C1 segment of cervical spinal cord (tissue), 14 donors: ENCODE data around the gene MDC1.
"Not testable (repeated sequence)": the region's sequence is repeated elsewhere in the genome, so short reads cannot be mapped to it uniquely, and the experiment has no call there.

Source experiments
- DNase-seq, 14 donors: peaks; one replicate each; lab custom pipeline; 2025; lab: John Stamatoyannopoulos, UW

The MDC1 gene

DNA sequence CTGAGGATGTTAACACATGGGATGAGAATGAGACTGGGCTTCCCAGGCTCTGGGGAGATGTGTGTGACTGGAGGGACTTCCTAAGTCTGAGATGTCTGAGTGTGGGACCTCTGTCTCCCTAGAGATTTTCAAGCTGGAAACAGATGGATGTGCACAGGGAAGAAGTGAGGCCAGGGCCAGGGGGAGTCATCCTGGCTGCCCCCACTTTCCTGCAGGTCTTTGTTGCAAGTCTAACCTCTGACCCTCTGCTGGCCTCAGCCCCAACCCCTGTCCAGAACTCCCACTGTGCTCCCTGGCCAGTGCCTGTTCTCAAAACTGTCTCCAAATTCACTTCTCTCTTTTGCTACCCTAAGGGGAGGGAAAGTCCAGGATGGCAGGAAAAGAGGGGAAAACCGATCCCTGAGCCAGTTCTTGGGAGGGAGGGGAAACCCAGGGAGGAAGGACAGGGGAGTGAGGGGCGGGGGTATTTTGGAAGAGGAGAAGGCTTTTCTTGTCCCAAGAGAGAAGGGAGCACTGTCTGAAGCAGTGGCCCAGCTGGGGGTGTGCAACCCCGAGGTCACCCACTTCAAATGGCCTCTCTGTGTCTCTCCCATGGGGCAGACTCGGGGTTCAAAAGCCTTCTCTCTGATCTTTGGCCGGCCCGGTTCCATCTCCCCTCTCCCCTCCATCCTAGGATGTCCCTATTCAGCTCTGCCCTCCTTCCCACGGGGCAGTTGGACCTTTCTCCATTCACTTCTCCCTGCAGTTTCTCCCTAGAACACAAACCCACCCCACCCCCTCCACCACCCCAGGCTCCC is 33.7 kb downstream of the MDC1 start:
- peak in 2 of 14 donors; percentile 18 to 25 for DNase-seq

DNA sequence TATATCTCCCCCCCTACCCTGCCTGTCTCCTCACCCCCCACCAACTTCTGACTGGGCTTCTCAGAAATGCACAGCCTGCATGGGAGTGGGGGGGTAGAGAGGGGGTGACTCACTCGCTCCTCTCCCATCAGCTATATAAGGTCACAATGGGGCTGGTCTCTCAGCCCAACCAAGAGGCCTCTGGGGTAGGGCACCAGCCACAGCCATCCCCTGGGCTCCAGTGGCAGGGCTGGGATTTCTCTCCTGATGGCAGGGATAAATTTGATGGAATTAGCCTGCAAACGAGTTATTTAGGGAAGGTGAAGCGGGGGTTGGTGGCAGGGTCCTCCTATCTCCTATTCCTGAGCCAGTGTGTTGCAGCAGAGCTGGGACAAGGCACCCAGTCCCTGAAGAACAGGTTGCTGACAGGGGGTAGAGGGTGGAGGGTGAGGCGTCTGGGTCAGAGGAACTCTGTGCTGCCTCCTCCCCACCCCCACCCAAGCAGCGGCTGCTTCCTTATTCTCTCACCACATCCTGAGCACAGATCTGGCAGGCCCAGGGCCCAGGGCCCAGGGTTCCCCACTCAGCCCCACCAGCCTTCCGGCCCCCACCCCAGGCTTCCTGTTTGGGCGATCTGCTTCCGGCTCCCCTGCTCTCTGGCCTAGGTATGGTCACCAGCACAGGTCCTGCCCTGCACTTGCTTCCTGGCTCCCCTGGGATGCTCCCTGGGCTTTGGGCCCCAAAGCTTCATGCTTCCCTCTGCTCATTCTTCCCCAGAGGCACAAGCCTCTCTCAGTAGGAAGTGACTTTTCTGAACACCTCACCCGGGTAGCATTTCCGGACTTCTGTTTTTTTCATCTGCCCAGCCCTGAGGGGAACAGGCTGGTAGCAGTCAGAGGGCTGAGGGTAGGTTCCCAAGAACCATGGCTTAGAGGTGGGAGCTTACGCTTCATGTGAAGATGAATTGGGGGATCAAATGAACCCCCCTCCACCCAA is 34.7 kb downstream of the MDC1 start:
- DNase-seq: peak in 10 of 14 donors; percentile 33 to 78 (median 48)

DNA sequence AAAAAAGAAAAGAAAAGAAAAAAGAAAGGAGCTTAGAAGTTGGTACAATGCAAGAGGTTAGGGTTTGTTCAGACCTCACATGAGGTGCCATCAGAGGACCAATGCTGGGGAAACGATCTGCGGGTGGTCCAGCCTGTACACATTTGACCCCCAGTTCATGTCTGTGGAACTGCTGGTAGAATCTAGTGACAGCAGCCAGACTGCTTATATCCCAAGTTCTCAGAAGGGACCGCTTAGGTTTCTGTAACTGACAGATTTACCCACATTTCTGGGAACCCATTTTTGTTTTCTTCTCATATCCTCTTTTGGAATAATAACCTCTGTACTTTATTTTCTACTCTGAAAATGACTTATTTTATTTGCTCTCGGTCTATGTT is 35.3 kb downstream of the MDC1 start:
- DNase-seq: no peak

DNA sequence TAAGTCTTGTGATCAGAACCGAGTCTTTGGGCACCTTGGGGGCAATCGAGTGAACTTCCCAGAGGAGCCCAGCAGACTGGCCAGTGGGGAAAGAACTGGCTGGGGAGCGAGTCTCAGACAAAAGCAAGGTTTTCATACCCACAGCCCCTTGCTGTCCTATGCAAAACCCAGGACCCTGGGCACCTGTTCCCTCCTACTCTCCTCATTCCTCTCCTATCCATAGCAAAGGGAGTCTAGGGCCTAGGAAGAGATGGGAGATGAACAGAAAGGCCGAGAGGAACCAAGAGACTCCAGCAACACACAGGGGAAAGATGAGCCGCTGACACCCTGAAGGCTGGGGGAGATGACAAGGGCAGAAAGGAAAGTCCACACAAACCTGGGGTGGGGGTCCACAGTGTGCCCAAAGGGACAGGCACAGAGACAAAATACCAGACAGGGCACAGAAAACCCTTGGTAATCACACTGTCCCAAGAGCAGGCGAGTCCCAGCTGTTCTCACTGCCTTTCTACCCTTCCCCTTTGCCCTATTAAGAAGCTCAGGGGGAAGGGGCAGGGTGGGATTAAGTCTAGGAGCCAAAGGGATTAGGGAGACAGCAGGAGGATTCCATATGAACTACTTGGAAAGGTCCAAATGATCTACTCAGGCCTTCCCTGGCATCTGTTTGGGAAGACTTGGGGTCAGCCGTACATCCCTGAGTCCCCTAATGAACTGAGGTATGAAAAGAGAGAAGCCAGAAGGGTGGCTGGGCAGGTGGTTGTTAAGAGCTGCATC is 37.1 kb downstream of the MDC1 start:
- DNase-seq: no peak

DNA sequence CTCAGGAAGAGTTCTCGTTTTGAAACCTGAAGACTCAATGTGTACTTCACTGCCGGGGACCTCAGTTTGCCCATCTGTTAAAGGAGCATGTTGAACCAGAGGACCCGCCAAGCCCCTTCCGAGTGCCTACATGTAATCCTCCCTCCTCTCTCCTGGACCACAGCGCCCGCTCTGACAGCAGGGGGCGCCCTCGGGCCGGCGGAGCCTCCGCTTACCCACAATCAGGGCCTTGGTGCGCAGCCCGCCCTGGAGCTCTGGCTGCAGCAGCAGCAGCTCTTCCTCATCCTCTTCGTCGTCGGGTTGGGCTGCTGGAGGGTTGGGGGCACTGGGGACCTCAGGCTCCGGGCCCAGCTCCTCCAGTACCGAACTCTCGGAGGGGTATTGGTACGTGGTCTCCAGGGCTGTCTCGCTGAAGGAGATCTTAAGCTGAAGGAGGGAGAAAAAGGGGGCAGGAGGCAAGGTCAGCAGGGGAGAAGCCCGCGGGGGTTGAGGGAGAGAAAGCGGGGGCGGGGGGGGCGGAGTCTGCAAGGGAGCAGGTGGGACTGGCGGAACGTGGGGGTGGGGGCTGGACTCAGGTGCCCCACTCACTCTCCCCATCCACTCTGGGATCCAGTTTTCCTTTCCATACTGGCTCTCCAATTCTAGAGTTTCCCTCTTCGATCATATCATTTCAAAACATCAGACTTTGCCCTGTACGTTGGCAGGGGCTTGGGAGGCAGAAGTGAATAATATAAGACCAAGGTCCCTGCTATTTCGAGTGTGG is 37.9 kb downstream of the MDC1 start:
- DNase-seq: peak in 13 of 14 donors; percentile 22 to 87 (median 72)

DNA sequence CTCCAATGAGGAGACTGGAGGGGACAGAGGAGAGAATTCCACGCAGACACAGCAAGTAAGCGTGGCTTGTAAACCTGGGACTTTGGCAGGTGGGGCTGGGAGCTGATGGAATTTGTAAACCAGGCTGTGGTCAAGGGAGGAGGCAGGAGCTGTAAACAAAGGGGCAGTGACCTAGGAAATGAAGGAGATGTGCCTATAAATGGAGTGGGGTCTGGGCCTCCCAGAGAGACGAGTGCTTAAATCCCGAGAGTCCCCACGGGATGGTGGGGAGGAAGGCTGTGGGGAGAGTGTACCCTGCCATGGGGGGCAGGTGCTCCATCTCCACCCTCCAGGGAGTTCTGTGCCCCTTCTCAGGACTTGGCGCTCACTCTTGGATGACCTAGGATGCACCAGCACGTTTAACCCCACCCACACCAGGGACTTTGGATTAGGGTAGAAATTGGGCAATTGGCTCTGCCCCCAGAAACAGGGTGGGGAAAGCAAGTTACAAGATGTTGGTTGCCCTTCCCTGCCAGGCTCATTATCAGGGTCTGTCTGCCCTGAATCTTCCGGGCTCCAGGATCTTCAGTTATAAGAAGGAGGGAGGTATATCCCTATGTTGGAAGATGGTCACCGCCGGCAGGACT is 40.3 kb downstream of the MDC1 start:
- no peak for DNase-seq

DNA sequence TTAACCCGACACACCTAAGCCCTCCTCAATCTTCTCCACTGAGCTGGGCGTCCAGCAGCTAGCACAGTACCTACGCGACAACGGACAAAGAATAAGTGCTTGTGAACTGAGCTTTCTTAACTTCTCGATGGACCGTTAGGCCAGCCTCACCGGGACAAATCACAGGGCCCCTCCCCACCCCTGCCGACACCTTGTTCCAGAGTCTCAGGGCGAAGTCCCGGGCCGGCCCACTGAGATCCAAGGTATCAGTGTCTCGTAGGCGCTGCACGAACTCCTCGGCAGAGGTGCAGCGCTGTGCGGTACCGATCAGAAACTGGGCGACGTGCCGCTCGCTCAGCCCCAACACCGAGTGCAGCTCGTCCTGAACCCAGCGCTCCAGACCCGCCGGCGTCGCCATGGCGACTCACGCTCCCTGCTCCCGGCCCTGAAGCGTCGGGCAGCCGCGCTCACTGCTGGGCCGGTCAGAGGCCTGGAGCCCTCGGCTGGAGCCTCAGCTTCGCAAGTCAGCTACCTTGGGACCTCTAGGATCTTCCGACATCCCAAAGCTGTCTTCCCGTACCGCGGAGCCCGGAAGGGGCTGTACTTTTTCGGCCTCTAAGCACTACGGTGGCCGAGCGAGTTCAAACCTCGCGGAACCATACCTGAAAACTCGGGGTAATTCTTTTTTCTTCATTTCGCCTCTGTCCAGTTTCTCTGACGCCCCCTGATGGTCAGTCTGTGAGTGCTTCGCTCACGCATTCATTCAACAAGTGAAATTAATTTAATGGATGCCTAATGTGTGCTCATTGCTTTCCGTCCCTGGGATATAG is 44.4 kb downstream of the MDC1 start, which contains the start of gene DHX16:
DHX16 (minus strand) TSS at position 562 of the 809 bp plus-strand sequence; CDS start at position 397, 165 bp downstream.
- DNase-seq: peak; percentile 24 to 93 (median 82)

DNA sequence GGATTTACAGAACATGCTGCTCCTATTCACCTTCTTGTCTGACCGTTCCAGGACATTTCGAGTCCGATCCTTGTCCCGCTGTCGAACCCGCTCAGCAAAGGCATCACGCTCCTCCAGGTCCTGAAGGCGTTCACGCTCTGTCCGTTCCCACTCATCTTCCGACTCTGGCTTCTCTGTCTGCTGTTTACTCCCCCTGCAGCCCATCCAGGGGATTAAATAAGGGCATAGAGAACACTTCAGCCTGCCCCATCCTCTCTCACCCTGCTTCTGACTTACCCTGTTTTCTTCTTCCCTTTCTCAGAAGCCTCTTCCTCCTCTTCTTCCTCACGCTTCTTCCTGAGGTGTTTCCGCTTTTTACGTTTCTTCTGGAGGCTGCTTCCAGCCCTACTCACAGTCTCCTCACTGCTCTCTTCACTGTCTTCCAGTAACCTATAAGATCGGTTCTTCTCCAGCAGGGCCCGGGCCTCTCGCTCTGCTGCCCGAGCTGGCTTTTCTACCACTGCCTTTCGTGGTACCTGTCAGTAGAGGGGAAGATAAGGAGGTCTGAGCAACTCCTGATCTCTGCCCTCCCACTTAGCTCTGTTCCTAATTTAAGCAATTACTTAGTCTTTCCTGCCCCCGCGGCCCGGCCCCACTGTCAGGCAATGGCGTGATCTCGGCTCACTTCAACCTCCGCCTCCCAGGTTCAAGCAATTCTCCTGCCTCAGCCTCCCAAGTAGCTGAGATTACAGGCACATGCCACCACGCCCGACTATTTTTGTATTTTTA is 46.1 kb downstream of the MDC1 start:
- no peak for DNase-seq

DNA sequence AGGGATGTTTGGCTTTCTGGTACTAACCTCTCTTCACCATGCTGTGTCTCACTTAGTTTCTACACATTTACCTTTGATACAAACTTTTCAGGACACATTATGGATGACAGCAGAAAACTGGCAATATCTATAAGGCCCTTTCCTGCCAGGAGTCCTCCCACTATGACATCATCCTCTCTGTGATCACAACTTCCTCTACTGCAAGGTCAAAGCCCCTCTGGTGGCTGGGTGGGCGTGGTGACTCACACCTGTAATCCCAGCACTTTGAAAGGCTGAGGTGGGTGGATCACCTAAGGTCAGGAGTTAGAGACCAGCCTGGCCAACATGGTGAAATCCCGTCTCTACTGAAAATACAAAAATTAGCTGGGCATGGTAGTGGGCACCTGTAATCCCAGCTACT is 50.8 kb downstream of the MDC1 start:
- DNase-seq: not testable (repeated sequence)

DNA sequence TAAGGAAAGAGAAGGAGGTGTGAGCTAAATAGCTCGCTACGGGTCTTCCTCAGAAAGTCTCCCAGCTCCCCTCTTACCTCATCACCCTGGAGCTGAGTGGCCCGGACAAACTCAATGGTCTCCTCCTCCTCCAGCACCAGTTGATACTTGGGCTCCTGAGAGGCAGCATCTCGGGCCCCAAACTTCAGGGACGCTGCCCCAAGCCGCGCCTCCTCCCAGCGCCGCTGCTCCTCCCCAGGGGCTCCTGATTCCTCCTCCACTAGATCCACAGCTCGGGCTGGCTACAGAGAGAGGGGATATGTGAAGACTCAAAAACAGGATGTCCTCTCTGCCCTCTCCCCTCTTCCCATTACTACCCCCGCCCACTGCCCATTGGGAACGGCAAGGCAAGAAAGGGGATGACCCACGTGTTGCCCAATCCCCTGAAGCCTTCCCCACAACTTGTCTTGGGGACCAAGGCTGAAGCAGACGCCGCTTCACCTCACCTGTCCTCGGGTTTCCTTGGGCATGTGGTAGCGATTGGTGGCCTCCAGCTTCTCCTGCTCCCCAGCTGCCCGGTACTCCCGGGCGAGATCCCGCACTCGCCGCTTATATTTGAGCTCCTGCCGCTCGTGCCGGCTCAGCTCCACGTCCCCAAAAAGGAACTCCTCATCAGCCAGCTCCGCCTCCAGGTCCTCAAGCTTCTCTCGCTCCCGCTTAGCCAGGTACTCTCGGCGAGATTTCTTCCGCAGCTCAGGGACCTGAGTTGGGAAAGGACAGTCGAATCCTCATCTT is 51.9 kb downstream of the MDC1 start:
- no peak for DNase-seq

DNA sequence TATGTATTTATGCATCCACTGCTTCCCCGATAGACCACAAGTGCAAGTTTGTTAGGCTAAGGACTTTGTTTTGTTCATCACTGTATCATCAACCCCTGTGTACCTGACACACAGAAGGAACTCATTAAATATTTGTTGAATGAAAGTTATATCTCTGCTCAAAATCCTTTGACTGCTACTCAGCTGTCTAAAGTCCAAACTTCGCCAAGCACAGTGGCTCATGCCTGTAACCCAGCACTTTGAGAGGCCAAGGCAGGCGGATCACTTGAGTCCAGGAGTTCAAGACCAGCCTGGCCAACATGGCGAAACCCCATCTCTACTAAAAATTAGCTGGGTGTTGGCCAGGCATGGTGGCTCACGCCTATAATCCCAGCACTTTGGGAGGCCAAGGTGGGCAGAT is 59.2 kb downstream of the MDC1 start:
- not testable (repeated sequence) for DNase-seq

DNA sequence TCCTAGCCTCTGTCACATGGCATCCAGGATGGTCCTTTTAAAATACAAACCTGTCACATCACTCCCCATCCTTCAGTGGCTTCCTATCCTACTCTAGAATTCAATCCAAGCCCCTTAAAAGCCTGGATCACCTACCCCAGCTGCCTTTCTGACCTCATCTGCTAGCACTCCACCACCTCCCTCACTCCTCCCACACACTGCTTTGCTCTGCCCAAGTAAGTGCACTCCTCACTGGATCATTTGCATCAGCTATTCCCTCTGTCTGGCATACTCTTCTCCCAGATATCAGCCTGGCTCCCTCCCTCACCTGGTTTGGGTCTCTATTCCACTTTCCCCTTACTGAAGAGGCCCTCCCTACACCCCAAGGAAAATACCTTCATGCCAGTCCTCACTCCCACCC is 59.6 kb downstream of the MDC1 start:
- DNase-seq: no peak

DNA sequence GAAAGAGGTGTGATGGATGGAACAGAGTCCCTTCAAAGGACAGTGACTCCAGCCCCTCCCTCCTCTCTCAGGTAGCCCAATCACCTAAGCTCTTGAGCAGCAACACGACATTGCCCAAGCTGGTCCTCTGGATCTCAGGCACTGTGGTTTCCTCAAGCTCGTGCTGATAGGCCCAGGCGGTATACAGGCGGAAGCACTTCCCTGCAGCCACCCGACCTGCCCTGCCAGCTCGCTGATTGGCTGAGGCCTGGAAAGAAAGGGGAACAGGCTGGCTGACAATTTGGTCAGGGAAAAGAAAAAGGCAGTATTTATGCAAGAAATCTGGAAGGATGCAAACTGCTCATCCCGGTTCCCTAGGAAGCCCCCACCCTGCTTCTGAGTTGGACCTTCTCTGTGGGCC is 60.6 kb downstream of the MDC1 start:
- peak in 2 of 14 donors; percentile 4 to 5 for DNase-seq

DNA sequence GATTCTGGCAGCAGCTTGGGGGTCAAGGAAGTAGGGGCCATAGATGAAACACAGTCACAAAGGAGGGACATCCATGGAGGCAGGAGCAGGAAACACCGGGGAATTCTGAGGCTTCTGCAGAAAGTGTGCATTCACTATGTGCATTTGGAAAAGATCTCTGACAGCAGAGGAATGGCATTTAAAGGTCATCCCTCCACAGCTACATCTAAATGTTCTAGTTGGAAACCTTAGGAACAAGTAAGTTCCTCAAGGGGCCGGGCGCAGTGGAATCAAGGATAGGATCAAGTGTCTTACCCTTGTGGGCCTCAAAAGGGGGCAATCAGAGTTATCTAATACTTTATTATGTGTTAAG is 61.4 kb downstream of the MDC1 start:
- no peak for DNase-seq

DNA sequence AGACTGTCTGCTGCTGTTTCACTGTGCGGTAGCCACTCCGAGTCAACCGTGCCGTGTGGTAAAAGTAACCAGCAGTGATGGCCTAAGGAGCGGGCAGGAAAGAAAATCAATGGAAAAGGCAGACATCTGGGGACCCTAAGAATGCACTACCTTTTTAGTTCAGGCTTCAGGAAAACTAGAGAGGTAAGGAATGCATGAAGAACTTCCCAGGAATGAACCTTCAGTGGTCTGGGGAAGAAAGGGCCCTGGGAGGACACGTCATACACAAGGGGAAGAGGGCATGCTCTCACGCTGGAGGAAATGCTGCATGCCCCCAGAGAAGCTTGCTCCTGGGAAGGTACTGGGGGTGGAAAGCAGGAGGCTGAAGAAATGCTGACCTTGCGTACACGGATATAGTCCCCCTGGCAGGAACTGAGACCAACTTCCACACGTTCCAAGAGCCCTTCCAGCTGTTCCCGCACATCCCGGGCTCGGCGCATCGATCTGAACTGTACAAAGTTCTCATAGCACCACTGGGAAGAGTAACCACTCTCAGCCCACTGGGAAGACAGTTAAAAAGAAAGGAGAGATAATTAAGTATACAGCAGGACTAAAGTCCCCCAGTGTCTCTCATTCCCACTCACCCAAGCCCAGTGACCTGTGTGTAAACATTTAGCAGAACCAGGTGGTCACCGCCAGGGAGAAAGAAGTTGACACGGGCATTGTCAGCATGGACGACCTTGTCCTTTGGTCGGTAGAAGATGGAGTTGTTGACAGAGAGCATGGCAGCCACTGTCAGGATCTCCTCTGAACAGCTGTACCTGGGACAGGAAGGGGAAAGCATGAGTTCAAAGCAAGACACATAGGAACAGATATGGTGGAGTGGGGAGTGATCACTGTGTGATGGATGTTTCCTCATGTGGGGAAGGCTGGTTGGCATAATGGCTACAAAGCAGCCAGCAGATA is 62.0 kb downstream of the MDC1 start:
- DNase-seq: no peak

DNA sequence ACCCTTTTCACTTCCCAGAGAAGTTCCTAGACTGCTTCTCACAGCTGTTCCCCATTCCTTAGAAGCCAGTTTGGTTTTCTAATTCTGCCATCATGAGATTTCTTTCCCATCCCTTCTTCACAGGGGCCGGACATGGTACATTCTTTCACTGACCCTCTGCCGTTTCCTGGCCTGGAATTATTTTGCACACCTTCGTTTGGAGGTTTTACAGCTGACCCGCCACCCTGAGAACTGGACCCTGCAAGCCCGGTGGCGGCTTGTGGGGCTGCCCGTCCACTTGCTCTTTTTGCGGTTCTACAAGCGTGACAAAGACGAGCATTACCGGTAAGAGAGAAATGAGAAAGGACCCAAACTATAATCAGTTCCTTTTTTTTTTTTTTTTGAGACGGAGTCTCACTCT is 65.9 kb downstream of the MDC1 start:
- no peak for DNase-seq
